ENCODE results near the gene GPR155. TPM values are rescaled to one million over a fixed set of nuclear protein-coding genes. Genes with fewer than 3 reads are reported as not detected.
A peak's percentile ranks its signal among the peaks of the same experiment; 100 is the strongest.

Gene GPR155
- total and polyA plus RNA-seq, 4 experiments from 2014 or later: 7.5 to 20.4 (median 14.4) TPM

DNA sequence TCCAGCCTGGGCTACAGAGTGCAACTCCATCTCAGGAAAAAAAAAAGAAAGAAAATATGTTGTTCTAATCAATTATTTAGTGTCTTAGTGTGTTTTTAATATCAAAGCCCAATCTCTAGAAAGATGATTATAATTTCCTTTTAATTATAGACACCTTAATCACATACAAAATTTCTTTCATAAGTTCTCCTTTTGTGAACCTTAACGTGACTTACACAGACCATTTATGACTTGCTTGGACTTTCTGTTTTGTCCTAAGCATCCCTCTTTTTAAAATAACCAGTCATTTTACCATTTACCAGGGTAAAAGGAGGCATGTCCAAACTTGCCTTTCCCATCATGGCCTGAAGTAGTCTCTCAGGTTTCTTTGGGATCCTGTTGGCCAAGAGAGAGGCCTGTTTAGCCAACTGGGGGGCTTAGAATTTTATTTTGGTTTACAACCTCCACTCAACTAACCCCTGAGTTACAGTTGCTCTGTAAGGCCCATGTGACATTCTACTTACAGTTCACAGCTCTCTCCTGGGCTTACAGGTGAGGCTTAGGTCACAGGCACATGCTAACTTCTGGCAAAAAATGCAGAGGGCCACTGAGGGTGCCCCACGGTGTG, 23.9 kb upstream of the GPR155 start:
- peaks cover 0 to 35% (median 19%) of the 10 kb centered on the region in 8 donors for H3K9me3 Mint-ChIP-seq
- POLR2A ChIA-PET (ENCODE audit: partially characterized antibody): no interaction called here

GRCh38 chr2:174503161-174503809, 16.5 kb upstream of the GPR155 start:
- no peaks in the 10 kb centered on the region for H3K27me3 Mint-ChIP-seq
- intact Hi-C loops (cut with micrococcal nuclease): no loop called here
- no peak overlapping the region for H3K27ac ChIP-seq (ENCODE audit: low read depth, low read length)
- CTCF ChIA-PET (ENCODE audit: partially characterized antibody): interaction anchor here (1.0 to 1.5 kb wide), 2 partner anchors 10 kb away, joined by 5 read pairs; no protein-coding TSS in a partner anchor
- no peaks in the 10 kb centered on the region for H3K9me3 ChIP-seq (ENCODE audit: control insufficient read depth in 1 of 2, low read length in 2 of 2)
- H3K36me3 Mint-ChIP-seq: peaks cover 0 to 8% of the 10 kb centered on the region in 2 donors
- H3K36me3 ChIP-seq (ENCODE audit: insufficient read depth, low read length): no peaks in the 10 kb centered on the region
- no peak for DNase-seq
- no peak overlapping the region for H3K4me3 ChIP-seq (ENCODE audit: low read length in 2 of 2)
- H3K27ac Mint-ChIP-seq: no peak overlapping the region
- POLR2A ChIA-PET (ENCODE audit: partially characterized antibody): interaction anchor here (1.2 kb wide), 1 partner anchor 10 kb away, joined by 6 read pairs; no protein-coding TSS in a partner anchor
- no peaks in the 10 kb centered on the region for H3K4me1 ChIP-seq (ENCODE audit: insufficient read depth, low read length)
- H3K4me3 Mint-ChIP-seq: no peak overlapping the region
- H3K4me1 Mint-ChIP-seq: peaks cover 0 to 2% (median 0%) of the 10 kb centered on the region in 4 donors
- H3K9me3 Mint-ChIP-seq: peaks cover 0 to 8% (median 5%) of the 10 kb centered on the region in 8 donors
- H3K27me3 ChIP-seq (ENCODE audit: insufficient read depth, low read length): no peaks in the 10 kb centered on the region

More for the DNA sequence above, 23.9 kb upstream of the GPR155 start:
- peaks cover 0 to 5% of the 10 kb centered on the region in 2 donors for H3K9me3 ChIP-seq (ENCODE audit: control insufficient read depth in 1 of 2, low read length in 2 of 2)
- intact Hi-C loops (cut with micrococcal nuclease): no loop called here
- no peaks in the 10 kb centered on the region for H3K27me3 ChIP-seq (ENCODE audit: insufficient read depth, low read length)
- no peaks in the 10 kb centered on the region for H3K36me3 ChIP-seq (ENCODE audit: insufficient read depth, low read length)
- no peak for DNase-seq
- peaks cover 5 to 22% of the 10 kb centered on the region in 2 donors for H3K36me3 Mint-ChIP-seq
- no peak overlapping the region for H3K27ac Mint-ChIP-seq
- H3K4me3 Mint-ChIP-seq: no peak overlapping the region
- no peak overlapping the region for H3K27ac ChIP-seq (ENCODE audit: low read depth, low read length)
- peaks cover 9% of the 10 kb centered on the region for H3K4me1 ChIP-seq (ENCODE audit: insufficient read depth, low read length)
- H3K4me1 Mint-ChIP-seq: peaks cover 9 to 17% (median 14%) of the 10 kb centered on the region in 4 donors
- no peak overlapping the region for H3K4me3 ChIP-seq (ENCODE audit: low read length in 2 of 2)
- CTCF ChIA-PET (ENCODE audit: partially characterized antibody): interaction anchor here (1.1 to 1.3 kb wide), 2 partner anchors 12 to 49 kb away, joined by 3 to 4 read pairs; no protein-coding TSS in a partner anchor
- H3K27me3 Mint-ChIP-seq: no peaks in the 10 kb centered on the region

DNA sequence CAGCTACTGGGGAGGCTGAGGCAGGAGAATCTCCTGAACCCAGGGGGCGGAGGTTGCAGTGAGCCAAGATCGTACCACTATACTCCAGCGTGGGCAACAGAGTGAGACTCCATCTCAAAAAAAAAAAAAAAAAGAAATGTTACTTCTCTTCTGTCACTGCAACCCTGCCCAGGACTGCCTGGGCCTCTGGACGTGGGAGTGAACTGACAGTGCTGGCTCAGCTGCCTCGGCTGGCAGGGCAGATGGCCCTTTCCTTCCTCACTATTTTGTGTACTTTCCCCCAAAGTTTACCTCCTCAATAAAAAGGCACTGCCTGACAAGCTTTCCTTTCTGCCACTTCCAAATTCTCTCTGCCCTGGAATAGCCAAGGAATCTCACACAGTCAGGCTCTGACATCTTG, 12.5 kb upstream of the GPR155 start:
- Mint-ChIP-seq H3K27me3 (no peaks in the 10 kb centered on the region), H3K36me3 (no peaks in the 10 kb centered on the region), H3K4me3 (no peak overlapping the region), H3K4me1 (peaks cover 10 to 24% (median 19%) of the 10 kb centered on the region in 4 donors), H3K9me3 (no peaks in the 10 kb centered on the region), H3K27ac (peak overlapping the region in 1 of 7 donors; percentile 36)
- H3K4me3 ChIP-seq (ENCODE audit: low read length in 2 of 2): no peak overlapping the region
- no peaks in the 10 kb centered on the region for H3K9me3 ChIP-seq (ENCODE audit: control insufficient read depth in 1 of 2, low read length in 2 of 2)
- no peaks in the 10 kb centered on the region for H3K36me3 ChIP-seq (ENCODE audit: insufficient read depth, low read length)
- H3K4me1 ChIP-seq (ENCODE audit: insufficient read depth, low read length): peaks cover 24% of the 10 kb centered on the region
- ChIA-PET POLR2A (ENCODE audit: partially characterized antibody) (interaction anchor here (0.9 kb wide), 1 partner anchor 9 kb away, joined by 3 read pairs; no protein-coding TSS in a partner anchor), CTCF (ENCODE audit: partially characterized antibody) (interaction anchor here (1.1 kb wide), 2 partner anchors 49 to 198 kb away, joined by 3 read pairs; no protein-coding TSS in a partner anchor)
- intact Hi-C loops (cut with micrococcal nuclease): no loop called here
- H3K27me3 ChIP-seq (ENCODE audit: insufficient read depth, low read length): no peaks in the 10 kb centered on the region
- DNase-seq: no peak
- no peak overlapping the region for H3K27ac ChIP-seq (ENCODE audit: low read depth, low read length)

DNA sequence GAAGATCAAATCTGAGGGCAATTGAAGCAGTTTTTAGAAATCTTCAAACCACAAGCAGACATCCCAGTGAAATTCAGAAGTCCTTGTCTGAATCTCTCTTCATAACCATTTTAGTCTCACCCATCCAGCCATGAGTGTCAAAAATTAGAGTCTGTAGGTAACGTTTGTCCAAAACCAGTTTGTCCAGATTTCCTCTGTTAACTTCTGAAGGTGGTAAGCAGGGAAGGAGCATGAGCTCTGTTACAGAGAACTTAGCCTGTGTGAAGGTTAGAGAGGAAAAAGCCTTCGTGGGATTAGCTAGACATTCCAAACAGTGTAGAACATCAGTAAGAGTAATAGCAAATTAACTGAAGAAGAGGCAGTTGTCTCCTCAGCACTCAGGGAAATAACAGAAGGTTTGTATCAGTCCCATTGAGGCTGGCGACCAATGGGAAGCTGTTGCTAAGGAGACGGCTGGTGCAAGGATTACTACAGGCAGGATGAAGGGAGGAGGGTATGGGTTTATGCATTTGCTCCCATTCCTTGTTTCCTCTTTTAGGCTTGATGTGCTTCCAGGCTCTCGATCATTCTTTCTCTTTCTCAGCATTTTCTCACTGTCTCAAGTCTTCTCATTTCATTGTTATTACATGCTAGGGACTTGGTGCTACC, 8.7 kb upstream of the GPR155 start:
- Mint-ChIP-seq H3K27ac (peak overlapping the region; percentile 81 to 98 (median 90)), H3K4me3 (peak overlapping the region in 3 of 8 donors; percentile 13 to 41 (median 25)), H3K27me3 (no peaks in the 10 kb centered on the region), H3K9me3 (no peaks in the 10 kb centered on the region), H3K4me1 (peaks cover 30 to 62% (median 47%) of the 10 kb centered on the region in 4 donors), H3K36me3 (no peaks in the 10 kb centered on the region)
- Histone ChIP-seq H3K36me3 (ENCODE audit: insufficient read depth, low read length) (no peaks in the 10 kb centered on the region), H3K4me3 (ENCODE audit: low read length in 2 of 2) (no peak overlapping the region), H3K27me3 (ENCODE audit: insufficient read depth, low read length) (no peaks in the 10 kb centered on the region), H3K27ac (ENCODE audit: low read depth, low read length) (peak overlapping the region; percentile 78), H3K9me3 (ENCODE audit: control insufficient read depth in 1 of 2, low read length in 2 of 2) (no peaks in the 10 kb centered on the region), H3K4me1 (ENCODE audit: insufficient read depth, low read length) (peaks cover 56% of the 10 kb centered on the region)
- ChIA-PET POLR2A (ENCODE audit: partially characterized antibody) (interaction anchor here (1.3 to 3.2 kb wide), 3 partner anchors 12 to 18 kb away, joined by 3 to 36 read pairs (median 4); no protein-coding TSS in a partner anchor), CTCF (ENCODE audit: partially characterized antibody) (interaction anchor here (0.9 to 1.1 kb wide), 4 partner anchors 9 to 106 kb away, joined by 3 to 6 read pairs (median 3); partner anchors contain the start of gene GPR155)
- intact Hi-C loops (cut with micrococcal nuclease): no loop called here
- DNase-seq: no peak

GRCh38 chr2:174493549-174494331, 6.9 kb upstream of the GPR155 start:
- H3K4me3 Mint-ChIP-seq: peak overlapping the region; percentile 84 to 95 (median 90)
- peak overlapping the region; percentile 33 to 35 for H3K4me3 ChIP-seq (ENCODE audit: low read length in 2 of 2)
- intact Hi-C loops (cut with micrococcal nuclease): loop anchor here (1.0 to 5.0 kb wide), 4 partner anchors 8 to 528 kb away; partner anchors contain the start of genes OLA1 and SP3
- ChIA-PET CTCF (ENCODE audit: partially characterized antibody) (interaction anchor here (0.7 to 3.0 kb wide), 18 partner anchors 9 to 195 kb away, joined by 3 to 27 read pairs (median 4); partner anchors contain the start of gene WIPF1), POLR2A (ENCODE audit: partially characterized antibody) (interaction anchor here (0.6 to 3.5 kb wide), 16 partner anchors 10 to 675 kb away, joined by 3 to 38 read pairs (median 6); partner anchors contain the start of gene WIPF1)
- H3K9me3 Mint-ChIP-seq: peaks cover 0 to 3% (median 0%) of the 10 kb centered on the region in 8 donors
- peak overlapping the region; percentile 91 to 98 (median 96) for H3K27ac Mint-ChIP-seq
- H3K4me1 ChIP-seq (ENCODE audit: insufficient read depth, low read length): peaks cover 74% of the 10 kb centered on the region
- DNase-seq: no peak
- H3K36me3 ChIP-seq (ENCODE audit: insufficient read depth, low read length): no peaks in the 10 kb centered on the region
- peaks cover 43 to 80% (median 61%) of the 10 kb centered on the region in 4 donors for H3K4me1 Mint-ChIP-seq
- H3K27ac ChIP-seq (ENCODE audit: low read depth, low read length): peak overlapping the region; percentile 78
- no peaks in the 10 kb centered on the region for H3K27me3 Mint-ChIP-seq
- no peaks in the 10 kb centered on the region for H3K9me3 ChIP-seq (ENCODE audit: control insufficient read depth in 1 of 2, low read length in 2 of 2)
- H3K27me3 ChIP-seq (ENCODE audit: insufficient read depth, low read length): no peaks in the 10 kb centered on the region
- H3K36me3 Mint-ChIP-seq: no peaks in the 10 kb centered on the region

DNA sequence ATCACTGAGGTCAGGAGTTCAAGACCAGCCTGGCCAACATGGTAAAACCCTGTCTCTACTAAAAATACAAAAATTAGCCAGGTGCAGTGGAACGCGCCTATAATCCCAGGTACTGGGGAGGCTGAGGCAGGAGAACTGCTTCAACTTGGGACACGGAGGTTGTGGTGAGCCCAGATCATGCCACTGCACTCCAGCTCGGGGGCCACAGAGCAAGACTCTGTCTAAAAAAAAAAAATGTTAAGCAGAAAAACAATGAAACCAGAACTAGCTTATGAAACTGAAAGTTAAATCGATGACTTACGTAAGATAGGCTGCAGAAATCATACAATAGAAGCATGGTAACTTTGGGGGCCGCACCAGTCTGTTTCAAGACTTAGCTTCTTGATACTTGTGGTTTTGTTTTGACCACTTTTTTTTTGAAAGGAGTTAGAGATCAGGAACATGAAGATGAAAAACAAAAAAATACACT, 6.2 kb upstream of the GPR155 start:
- ChIA-PET POLR2A (ENCODE audit: partially characterized antibody) (interaction anchor here (0.6 to 3.5 kb wide), 15 partner anchors 10 to 190 kb away, joined by 3 to 38 read pairs (median 6); partner anchors contain the start of gene WIPF1), CTCF (ENCODE audit: partially characterized antibody) (interaction anchor here (1.0 to 3.0 kb wide), 17 partner anchors 9 to 195 kb away, joined by 3 to 27 read pairs (median 4); partner anchors contain the start of gene WIPF1)
- peak overlapping the region; percentile 91 to 98 (median 96) for H3K27ac Mint-ChIP-seq
- H3K36me3 ChIP-seq (ENCODE audit: insufficient read depth, low read length): no peaks in the 10 kb centered on the region
- no peaks in the 10 kb centered on the region for H3K27me3 Mint-ChIP-seq
- intact Hi-C loops (cut with micrococcal nuclease): loop anchor here (1.0 to 5.0 kb wide), 4 partner anchors 8 to 528 kb away; partner anchors contain the start of genes OLA1 and SP3
- H3K4me1 Mint-ChIP-seq: peaks cover 49 to 87% (median 66%) of the 10 kb centered on the region in 4 donors
- peaks cover 80% of the 10 kb centered on the region for H3K4me1 ChIP-seq (ENCODE audit: insufficient read depth, low read length)
- peak overlapping the region; percentile 84 to 95 (median 90) for H3K4me3 Mint-ChIP-seq
- no peaks in the 10 kb centered on the region for H3K9me3 ChIP-seq (ENCODE audit: control insufficient read depth in 1 of 2, low read length in 2 of 2)
- peak; percentile 76 to 86 (median 83) for DNase-seq
- H3K9me3 Mint-ChIP-seq: peaks cover 0 to 3% (median 0%) of the 10 kb centered on the region in 8 donors
- no peaks in the 10 kb centered on the region for H3K36me3 Mint-ChIP-seq
- H3K4me3 ChIP-seq (ENCODE audit: low read length in 2 of 2): peak overlapping the region; percentile 33 to 35
- peak overlapping the region; percentile 78 for H3K27ac ChIP-seq (ENCODE audit: low read depth, low read length)
- no peaks in the 10 kb centered on the region for H3K27me3 ChIP-seq (ENCODE audit: insufficient read depth, low read length)
